NCI-H2171 treated with DMSO at 0.1 percent for 48 hours (cell line): ENCODE data around the gene DUSP16.
"Not testable (repeated sequence)": the region's sequence is repeated elsewhere in the genome, so short reads cannot be mapped to it uniquely, and the experiment has no call there.

Source experiments
- DNase-seq: peaks from one replicate; lab custom pipeline; 2025; lab: John Stamatoyannopoulos, UW

DUSP16 gene

DNA sequence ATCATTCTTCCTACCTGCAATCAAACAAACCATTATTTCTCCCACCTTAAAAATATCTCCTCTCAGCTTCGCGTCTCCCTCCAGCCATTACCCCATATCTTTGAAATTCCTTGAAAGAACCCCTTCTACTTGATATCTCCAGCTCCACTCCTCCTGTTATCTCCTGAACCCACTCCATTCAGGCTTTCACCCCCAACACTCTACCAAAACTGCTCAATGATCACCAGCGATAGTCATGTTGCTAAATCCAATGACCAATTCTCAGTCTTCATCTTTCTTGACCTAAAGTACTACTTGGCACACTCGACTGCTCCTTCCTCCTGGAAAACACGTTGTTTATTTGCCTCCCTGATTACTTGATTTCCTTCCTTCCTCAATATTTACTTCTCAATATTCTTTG is 70.1 kb downstream of the DUSP16 start:
- no peak for DNase-seq

DNA sequence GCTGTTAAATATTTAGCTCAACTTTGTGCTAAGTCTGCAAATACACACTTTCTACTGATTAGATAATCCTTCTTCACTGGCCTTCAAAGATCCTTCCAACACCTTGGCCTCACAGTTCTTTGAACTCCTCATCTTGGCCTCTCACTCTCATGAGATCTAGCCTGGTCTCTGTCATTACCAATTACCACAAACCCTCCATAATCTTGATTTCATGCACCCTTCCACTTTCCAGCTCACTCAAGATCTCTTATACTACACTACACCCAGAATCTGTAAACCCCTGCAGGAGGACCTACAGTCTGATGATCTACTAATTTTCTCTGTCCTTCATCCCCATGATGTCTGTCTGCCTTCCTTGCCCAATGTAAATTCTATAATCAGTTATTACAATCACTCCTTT is 71.1 kb downstream of the DUSP16 start:
- no peak for DNase-seq

DNA sequence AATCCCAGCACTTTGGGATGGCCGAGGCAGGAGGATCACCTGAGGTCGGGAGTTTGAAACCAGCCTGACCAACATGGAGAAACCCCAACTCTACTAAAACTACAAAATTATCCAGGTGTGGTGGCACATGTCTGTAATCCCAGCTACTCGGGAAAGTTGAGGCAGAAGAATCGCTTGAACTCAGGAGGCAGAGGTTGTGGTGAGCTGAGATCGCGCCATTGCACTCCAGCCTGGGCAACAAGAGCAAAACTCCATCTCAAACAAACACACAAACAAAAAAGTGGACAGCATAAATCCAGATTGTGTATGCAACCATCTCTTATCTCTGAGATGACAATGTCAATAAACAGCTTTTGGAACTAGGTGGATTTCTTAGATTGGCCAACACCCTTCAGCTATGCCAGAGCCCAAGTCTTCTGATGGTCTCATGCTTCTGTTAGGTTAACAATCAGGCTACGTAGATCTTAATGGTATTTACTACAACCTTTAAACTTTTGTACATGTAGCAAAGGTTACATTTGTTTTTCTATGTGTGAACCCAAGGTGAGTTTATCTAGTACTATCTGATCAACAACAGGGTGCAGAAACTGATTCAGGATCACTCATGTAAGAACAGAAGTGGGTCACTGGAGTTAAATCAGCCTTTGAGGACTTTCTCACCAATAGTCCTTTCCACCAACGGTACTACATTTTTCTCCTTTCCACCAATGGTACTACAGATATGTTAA is 73.7 kb downstream of the DUSP16 start:
- DNase-seq: no peak

DNA sequence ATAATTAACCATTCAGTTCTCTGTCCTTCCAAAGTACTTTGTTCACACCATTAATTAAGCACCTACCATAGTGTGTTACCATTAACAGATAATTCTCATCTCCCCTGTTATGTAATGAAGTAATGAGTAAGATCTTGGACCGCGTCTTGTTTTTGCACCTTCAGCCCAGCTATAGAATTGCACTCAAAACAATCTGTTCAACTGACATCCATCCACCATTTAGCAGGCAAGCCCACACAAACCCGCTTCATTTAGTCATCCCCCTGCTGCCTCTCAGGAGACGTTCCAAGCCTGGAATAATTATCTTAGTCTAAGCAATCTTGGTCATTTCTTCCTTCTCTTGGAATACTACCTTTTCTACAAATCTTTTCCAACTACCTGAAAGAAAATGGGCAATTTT is 74.4 kb downstream of the DUSP16 start:
- DNase-seq: no peak

DNA sequence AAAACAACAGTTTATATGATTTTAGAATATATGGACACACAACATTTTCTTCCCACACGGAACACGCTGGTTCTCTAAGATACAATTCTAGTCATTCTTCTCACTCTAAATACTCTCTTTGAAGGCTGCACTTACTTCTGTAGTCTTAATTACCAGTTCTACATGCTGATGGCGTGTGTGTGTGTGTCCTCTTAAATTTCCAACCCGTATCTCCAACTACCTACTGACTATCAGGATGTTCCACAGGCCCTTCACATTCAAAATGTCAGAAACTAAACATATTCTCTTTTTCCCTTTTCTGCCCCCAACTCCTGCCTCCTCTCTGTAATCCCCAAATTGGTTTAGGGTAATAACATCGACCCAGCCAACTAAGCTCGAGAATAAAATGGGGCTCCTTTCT is 75.2 kb downstream of the DUSP16 start:
- no peak for DNase-seq

DNA sequence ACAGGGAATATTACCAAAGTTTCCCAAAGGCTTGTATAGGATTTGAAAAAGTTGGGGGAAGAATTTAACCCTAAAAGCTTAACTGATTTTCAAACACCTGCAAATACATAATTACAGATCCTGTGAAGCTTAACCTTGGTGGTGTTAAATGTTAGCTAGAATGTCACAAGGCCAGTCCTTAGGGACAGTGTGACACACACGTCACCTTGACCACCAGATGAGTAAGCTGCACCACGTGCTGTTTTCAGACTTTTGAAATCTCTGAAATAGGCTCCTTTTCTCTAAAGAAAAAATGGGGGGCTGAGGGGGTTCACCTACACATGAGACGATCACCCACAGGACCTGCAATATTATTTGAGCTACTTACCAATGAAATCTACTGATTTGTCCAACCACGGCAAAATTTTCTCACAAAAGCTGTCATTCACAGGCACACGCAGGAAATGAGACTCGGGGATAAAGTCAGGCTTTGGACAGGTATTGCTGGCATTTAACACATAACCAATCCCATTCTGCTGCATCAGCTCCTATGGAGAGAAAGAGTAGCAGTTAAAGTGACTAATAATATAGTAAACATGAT is 75.9 kb downstream of the DUSP16 start:
- DNase-seq: no peak

DNA sequence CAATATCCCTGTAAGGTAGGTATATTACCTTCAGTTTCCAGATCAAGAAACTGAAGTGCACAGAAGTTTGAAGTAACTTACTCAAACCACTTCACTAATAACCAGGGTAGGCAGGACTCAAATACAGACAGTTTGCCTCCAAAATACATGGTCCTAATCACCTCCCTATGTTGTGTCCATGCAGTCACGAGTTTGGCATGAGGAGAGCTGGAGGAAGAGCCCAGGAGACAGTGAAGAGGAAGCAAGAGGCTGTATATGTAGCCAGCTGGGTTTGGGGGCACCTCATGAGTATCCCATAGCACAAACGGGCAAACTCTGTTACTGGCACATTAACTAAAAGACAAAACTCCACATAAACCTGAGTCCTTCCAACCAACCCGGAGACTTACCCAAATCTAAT is 79.2 kb downstream of the DUSP16 start:
- DNase-seq: no peak

DNA sequence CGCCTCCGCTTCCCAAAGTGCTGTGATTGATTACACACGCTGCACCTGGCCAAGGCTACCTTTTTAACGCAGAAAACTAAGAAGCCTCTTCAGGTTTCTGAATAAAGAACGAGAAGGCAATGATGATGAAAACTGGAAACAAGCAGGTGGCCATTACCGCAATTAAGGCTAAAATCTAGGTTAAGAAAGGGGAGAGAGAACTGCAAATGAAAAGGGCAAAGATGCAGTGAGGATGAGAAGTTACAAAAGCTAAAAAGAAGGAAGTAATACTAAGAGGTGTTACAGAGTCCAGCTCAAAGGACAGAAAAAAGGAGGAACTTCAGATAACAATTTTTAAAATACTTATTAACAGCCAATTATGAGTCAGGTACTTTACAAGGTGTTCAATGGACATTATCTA is 79.7 kb downstream of the DUSP16 start:
- no peak for DNase-seq

DNA sequence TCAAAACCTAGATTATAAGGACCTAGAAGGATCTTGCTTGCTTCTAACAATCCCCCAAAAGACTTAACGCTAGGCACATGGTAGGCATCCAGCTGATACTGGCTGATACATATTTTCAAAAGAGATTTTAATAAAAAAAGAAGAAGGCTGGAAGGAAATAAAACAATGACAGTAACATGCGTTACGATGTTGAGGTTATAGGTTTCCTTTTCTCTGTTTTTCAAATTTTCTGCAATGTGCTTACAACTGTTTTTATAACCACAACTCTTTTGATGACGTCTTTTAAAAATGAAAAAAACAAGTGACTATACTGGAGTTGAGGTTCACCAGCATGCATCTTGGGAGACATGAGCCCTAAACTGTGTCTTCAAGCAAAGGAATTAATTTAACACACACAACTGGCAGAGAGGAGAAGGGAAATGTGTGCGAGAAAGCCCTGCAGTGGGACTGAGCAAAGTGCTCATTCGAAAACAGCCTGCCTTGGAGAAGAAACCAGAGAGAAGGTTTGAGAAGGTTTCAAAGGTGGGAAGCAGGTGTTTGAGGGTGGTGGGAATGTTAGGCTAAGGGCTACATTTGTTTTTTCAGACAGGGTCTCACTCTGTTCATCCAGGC is 80.4 kb downstream of the DUSP16 start:
- DNase-seq: no peak

DNA sequence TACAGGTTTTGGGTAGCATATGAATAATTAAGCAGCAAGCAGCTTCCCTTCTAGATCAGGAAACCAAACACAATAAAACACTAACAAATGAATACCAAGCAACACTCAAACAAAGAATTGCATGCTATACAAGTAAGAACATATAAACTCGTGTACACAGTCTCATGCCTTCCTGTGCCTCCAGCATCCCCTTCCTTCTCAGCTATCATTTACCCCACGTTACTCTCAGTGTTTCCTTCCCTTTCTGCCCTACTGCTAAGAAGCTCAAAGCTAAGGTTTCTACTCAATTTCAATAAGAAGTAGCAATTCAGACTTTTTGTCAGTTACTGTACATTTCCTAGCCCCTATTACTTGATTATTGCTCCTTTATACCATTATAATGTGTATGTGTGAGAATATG is 81.0 kb downstream of the DUSP16 start:
- DNase-seq: no peak

DNA sequence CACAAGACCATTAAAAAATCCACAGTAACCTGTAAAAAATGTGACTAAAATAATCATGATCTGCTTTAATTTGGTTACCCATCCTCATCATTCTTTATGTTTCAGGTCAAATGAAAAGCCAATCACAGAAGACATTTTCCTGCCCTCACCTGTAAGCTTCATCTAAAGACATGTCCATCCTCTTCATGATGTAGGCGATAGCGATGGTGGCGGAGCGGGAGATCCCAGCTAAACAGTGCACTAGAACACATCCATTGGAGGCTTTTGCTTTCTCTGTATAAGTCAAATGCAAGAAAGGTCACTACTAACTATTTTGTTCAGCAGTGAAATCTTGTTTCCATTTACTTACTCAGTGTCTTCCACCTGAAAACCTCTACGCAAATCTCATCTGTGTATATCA is 82.6 kb downstream of the DUSP16 start:
- no peak for DNase-seq

DNA sequence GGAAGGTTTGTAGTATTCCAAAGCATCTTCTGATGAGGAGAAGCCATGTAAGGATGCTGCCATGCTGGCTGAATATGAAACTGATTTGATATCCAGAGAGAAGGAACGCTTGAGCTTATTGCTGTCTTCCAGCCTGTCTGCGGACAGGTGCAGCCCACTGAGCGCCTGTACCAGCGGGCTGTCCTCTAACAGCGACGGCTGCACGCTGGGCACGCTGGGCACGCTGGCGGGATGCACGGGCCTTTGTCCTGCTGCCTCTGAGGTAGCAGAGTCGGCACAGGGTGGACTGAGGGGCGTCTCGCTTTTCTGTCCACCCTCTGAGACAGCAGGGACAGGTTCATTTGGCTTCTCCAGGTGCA is 85.2 kb downstream of the DUSP16 start:
- no peak for DNase-seq

DNA sequence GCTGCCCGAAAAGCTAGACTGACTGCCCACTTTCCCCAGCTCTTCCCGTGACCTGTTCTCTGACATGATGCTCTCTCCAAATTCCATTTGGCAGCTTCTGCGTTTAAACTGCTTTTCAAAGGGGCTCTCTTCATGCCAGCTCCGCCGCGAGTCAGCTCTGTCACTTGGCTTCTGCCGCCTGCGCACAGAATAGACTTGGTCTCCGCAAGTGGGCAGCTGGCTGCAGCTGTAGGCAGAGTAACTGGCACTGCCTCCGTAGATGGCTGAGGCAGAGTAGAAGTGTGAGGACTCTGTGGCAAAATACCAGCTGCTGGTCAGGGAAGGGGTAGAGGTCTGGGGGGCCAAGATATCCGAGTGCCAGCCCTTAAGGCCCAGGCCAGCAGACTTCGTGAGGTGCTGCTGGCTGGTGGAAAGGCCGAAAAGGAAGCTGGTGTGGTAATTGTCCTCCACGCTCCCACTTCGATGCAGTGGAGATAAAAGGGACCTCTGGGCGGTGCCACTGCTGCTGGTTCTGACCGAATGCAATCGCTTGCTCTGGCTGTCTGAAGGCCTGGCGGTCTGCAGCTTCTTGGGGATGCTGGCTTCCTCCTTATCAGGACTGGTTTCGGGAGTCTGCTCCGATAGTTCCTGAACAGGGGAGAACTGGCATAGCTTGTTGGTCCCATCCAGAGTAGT is 85.7 kb downstream of the DUSP16 start:
- DNase-seq: no peak

DNA sequence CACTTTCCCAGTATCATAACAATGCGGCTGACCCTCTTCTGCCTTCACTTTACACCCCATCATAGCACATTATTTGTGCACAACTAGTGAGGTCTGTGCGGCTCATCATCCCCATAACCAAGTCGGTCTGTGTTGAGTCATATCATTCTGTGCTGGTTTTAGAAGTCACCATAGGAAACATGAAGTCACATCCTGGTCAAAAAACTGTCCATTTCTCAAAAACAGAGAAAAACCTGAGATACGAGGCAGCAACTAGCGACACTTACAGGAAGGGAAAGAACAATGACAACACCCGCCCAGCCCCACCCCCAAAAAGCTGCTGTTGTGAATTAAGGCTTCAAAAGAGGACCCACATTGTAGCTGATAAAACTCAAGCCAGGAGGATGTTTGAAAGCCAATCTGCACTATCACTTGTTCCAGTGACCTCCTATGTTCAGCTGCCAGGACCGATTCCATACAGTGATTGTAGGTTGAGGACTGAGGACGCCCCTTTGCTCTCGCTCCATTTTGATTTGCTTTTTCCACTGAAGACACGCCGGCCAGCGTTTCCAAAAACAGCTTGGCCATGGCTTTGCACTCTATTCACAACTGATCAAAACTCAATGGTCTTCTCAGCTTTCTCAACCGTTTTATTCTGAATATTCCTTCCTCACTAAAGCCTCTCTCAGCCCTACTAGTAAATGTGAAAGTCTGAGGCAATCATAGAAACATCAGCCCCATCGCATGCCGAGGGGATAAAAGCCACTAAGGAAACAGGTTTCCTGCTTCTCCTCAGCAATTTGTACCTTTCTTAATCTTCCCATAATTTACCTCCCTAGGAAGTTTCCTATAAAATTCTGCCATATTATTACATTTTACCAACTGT is 87.5 kb downstream of the DUSP16 start:
- no peak for DNase-seq

DNA sequence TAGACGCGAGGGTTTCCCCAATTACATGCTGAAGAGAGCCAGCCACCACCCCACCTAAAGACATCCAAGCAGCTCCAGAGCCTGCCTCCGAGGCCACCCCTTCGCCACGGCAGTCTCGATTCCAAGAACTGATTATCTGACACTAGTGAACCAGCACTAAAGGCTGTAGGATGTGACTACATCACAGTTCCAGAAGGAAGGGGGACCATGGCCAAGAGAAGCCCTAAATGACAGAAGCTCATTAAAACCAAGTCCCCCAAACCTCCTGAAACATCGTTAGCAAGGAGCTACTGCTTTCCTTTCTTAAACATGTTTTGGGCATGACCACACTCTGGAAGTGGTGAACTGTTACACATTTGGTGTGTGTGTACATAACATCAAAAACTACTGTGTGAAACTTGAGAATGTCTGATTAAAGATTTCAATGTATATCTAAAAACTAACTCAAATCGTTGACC is 88.2 kb downstream of the DUSP16 start:
- no peak for DNase-seq

DNA sequence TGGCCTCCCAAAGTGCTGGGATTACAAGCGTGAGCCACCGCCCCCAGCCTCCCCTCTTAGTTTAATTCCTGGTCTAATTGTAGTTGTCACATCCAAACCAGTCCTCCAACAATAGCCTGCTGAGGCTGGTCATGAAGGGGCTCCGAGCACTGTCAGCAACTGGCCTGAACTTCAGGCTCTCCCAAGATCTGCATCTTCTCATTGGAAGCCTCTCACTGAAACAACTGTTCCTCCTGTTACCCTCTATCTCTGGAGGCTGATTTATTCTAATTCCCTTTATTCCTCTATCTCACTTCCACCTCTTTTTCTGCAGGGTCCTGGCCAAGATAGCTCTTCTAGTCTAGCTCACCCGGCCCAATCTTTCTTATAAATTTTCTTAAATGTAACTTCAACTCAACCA is 89.4 kb downstream of the DUSP16 start:
- DNase-seq: no peak

DNA sequence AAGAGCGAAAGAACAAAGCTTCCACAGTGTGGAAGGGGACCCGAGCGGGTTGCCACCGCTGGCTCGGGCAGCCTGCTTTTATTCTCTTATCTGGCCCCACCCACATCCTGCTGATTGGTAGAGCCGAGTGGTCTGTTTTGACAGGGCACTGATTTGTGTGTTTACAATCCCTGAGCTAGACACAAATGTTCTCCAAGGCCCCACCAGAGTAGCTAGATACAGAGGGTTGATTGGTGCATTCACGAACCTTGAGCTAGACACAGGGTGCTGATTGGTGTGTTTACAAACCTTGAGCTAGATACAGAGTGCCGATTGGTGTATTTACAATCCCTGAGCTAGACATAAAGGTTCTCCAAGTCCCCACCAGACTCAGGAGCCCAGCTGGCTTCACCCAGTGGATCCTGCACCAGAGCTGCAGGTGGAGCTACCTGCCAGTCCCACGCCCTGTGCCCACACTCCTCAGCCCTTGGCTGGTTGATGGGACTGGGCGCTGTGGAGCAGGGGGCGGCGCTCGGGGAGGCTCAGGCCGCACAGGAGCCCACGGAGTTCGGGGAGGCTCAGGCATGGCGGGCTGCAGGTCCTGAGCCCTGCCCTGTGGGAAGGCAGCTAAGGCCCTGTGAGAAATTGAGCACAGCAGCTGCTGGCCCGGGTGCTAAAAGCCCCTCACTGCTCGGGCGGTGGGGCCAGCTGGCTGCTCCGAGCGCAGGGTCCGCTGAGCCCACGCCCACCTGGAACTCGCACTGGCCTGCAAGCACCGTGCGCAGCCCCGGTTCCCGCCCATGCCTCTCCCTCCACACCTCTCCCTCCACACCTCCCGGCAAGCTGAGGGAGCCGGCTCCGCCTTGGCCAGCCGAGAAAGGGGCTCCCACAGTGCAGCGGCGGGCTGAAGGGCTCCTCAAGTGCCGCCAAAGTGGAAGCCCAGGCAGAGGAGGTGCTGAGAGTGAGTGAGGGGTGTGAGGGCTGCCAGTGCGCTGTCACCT is 90.4 kb downstream of the DUSP16 start:
- not testable (repeated sequence) for DNase-seq

DNA sequence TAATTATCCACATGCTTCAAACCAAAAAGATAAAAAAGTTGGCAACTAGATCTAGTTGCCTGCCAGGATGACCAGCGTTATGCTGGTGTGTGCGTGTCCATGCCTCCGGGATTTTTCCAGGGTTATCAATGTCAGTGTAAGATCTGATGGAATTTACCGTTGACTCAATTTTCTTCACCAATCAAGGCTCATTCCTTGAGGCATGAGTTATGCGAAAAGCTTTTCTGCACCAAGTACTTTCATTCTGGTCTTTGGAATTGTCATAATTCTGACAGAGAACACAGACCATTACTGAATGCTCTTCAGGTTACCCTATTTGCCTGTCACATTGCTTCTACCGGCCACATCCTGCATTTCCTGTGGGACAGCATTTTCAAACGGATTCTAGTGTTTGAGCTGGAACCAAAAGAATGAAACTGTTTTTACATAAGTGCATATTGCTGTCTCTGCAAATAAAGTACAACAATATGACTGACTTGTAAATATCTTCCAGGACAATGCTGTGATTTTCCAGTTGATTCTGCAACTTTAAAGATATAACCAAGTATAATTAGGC is 91.8 kb downstream of the DUSP16 start:
- no peak for DNase-seq

DNA sequence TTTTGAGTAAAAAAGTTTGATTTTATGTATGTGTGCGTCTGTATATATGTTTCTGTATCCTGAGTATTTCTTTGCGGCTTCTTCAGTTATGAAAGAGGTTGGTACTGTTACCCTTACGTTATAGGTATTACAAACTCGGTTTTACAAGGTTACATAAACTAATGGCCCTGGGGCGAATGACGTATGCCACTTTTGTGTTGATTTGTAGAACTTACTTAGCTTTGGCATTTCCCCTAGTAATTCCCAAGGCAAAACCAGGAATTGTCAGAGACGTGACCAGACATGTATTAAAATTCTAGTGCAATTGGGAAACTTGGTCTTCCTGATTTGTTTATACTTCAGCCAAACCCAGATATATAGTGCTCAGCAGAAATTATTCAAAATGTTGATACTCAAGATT is 93.3 kb downstream of the DUSP16 start:
- no peak for DNase-seq

DNA sequence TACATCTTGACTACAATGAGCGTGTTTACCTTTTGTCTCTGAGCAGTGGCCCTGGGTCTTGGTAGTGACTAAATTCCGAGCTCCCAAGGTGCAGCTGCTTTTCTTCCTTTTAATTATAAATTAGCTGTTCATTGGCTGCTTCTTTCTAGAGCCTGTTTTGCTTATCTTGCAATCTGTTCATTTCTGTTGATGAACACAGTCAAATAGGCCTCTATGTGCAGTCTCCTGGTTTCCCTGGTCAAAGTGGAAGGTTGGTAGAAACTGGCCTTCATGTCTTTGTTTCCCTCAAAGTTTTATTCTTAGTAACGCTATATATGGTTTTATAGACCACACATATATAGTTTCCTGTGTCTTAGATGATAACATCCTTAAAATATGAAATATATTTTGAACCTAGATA is 94.1 kb downstream of the DUSP16 start:
- no peak for DNase-seq
